Measurements from ENCODE around the gene STX1A. TPM values are rescaled to one million over a fixed set of nuclear protein-coding genes. Genes with fewer than 3 reads are reported as not detected.

STX1A gene
- total and polyA plus RNA-seq, 2 experiments from 2014 or later = 9.8 to 20.6 TPM

DNA sequence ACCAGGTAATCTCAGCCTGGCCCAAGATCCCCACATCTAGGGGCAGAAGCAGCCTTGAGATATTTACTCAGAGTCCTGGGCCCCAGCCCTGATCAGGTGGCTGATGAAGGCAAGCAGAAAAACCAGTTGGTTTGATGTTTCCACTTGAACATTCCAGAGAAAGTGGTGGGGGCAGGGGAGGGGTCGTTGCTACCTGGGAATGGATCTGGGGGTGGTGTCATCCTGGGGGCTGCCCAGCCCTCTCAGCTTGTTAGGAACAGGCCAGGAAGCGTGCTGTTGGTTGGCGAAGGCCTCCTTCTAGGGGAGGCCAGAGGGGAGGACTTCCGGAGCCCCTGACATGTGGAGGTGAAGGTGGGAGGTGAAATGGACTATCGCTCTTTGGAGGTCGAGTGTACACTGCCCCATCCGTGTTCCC is 22.9 kb upstream of the STX1A start:
- no peak overlapping the region for H3K27ac ChIP-seq
- H3K27me3 ChIP-seq = no peaks in the 10 kb centered on the region
- H3K4me1 ChIP-seq (ENCODE audit: low read depth) = no peaks in the 10 kb centered on the region
- no peak for DNase-seq (ENCODE audit: low read depth in 1 of 2, low spot score in 1 of 2)
- H3K9me3 ChIP-seq (ENCODE audit: low read depth) = no peaks in the 10 kb centered on the region
- TF ChIP-seq, protein P1, sequence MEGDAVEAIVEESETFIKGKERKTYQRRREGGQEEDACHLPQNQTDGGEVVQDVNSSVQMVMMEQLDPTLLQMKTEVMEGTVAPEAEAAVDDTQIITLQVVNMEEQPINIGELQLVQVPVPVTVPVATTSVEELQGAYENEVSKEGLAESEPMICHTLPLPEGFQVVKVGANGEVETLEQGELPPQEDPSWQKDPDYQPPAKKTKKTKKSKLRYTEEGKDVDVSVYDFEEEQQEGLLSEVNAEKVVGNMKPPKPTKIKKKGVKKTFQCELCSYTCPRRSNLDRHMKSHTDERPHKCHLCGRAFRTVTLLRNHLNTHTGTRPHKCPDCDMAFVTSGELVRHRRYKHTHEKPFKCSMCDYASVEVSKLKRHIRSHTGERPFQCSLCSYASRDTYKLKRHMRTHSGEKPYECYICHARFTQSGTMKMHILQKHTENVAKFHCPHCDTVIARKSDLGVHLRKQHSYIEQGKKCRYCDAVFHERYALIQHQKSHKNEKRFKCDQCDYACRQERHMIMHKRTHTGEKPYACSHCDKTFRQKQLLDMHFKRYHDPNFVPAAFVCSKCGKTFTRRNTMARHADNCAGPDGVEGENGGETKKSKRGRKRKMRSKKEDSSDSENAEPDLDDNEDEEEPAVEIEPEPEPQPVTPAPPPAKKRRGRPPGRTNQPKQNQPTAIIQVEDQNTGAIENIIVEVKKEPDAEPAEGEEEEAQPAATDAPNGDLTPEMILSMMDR (IDR thresholded peaks at IDR 0.05; ENCODE audit: low read depth, low read length) = no peak
- H3K4me3 ChIP-seq = no peak overlapping the region
- H3K36me3 ChIP-seq = no peaks in the 10 kb centered on the region

DNA sequence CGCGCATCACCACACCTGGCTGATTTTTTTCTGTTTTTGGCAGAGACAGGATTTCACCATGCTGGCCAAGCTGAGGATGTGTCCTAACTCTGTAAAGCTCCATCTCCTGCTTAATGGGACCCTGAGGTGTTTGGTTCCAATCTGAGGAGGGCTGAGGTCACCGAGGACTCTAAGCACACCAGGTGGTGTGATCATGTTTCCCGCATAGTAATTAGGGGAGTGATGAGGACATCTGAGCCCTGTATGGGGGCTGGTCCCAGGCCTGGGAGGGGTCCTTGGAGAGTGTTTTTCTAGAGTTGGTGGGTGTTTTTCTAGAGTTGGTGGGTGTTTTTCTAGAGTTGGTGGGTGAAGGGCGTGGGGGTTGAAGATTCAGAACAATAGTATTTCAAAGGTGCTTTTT is 22.1 kb upstream of the STX1A start:
- H3K4me3 ChIP-seq = no peak overlapping the region
- no peaks in the 10 kb centered on the region for H3K9me3 ChIP-seq (ENCODE audit: low read depth)
- H3K27me3 ChIP-seq = no peaks in the 10 kb centered on the region
- no peaks in the 10 kb centered on the region for H3K4me1 ChIP-seq (ENCODE audit: low read depth)
- no peak for DNase-seq (ENCODE audit: low read depth in 1 of 2, low spot score in 1 of 2)
- no peaks in the 10 kb centered on the region for H3K36me3 ChIP-seq
- TF ChIP-seq, protein P1 (IDR thresholded peaks at IDR 0.05; ENCODE audit: low read depth, low read length) = no peak
- no peak overlapping the region for H3K27ac ChIP-seq

DNA sequence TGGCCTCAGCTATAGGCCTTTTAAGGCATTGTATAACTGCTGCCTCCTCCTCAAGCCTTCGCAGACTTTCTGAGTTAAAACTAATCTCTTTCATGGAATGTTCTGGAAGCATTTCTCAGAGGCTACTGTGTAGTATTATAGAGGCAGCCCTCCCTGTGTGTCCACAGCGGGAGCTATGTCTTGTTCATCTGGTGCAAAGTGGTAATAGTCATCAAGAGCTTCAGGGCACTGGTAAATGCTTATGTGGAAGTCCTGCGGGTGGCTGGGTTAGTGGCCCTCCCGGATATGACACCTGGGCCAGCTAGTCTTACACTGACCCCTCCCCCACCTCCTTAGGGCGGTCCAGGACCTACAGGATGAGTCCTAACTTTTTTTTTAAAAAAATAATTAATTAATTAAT is 21.3 kb upstream of the STX1A start:
- Histone ChIP-seq H3K4me1 (ENCODE audit: low read depth) (no peaks in the 10 kb centered on the region), H3K27ac (no peak overlapping the region), H3K4me3 (no peak overlapping the region), H3K9me3 (ENCODE audit: low read depth) (no peaks in the 10 kb centered on the region), H3K27me3 (no peaks in the 10 kb centered on the region), H3K36me3 (no peaks in the 10 kb centered on the region)
- TF ChIP-seq, protein P1 (IDR thresholded peaks at IDR 0.05; ENCODE audit: low read depth, low read length) = no peak
- no peak for DNase-seq (ENCODE audit: low read depth in 1 of 2, low spot score in 1 of 2)

DNA sequence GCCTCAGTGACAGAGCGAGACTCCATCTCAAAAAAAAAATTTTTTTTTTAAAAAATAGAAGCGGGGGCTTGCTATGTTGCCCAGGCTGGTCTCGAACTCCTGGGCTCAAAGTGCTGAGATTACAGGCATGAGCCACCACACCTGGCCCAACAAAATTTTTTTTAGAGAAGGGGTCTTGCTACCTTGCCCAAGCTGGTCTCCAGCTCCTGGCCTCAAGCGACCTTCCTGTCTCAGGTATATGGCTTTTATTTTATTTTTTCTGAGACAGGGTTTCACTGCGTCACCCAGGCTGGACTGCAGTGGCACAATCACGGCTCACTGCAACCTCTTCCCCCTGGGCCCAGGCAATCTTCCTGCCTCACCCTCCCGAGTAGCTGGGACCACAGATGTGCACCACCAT is 20.7 kb upstream of the STX1A start:
- Histone ChIP-seq H3K27ac (no peak overlapping the region), H3K27me3 (no peaks in the 10 kb centered on the region), H3K4me3 (no peak overlapping the region), H3K4me1 (ENCODE audit: low read depth) (no peaks in the 10 kb centered on the region), H3K36me3 (no peaks in the 10 kb centered on the region), H3K9me3 (ENCODE audit: low read depth) (no peaks in the 10 kb centered on the region)
- DNase-seq (ENCODE audit: low read depth in 1 of 2, low spot score in 1 of 2) = no peak
- TF ChIP-seq, protein P1 (IDR thresholded peaks at IDR 0.05; ENCODE audit: low read depth, low read length) = no peak

DNA sequence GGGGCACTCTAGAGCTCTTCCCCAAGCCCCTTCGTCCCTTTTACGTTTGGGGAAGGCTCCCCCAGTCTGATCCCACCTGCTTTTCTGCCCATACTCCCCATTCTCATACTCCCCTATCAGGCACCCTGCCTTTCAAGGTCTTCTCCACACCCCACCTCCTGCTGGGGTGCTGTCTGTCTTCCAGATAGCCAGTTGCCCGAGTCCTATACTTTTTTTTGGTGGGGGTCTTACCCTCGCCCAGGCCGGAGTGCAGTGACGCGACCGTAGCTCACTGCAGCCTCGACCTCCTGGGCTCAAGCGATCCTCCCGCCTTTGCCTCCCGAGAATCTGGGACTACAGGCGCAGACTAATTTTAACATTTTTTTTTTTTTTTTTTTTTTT is 19.9 kb upstream of the STX1A start:
- TF ChIP-seq, protein P1 (IDR thresholded peaks at IDR 0.05; ENCODE audit: low read depth, low read length) = no peak
- no peaks in the 10 kb centered on the region for H3K4me1 ChIP-seq (ENCODE audit: low read depth)
- no peak for DNase-seq (ENCODE audit: low read depth in 1 of 2, low spot score in 1 of 2)
- H3K4me3 ChIP-seq = peak overlapping the region; percentile 48
- H3K36me3 ChIP-seq = no peaks in the 10 kb centered on the region
- H3K27ac ChIP-seq = peak overlapping the region; percentile 50
- H3K27me3 ChIP-seq = no peaks in the 10 kb centered on the region
- H3K9me3 ChIP-seq (ENCODE audit: low read depth) = no peaks in the 10 kb centered on the region

Measured in cardiac muscle cell (in vitro differentiated cells and primary cell).